Adrenal gland (tissue), 12 donors: ENCODE measurements around the gene CACNA1C. TPM values are rescaled to one million over a fixed set of nuclear protein-coding genes. Genes with fewer than 3 reads are reported as not detected.

Experiments used
- DNase-seq, 7 donors: peaks; one replicate each; pipeline ENCODE4 v3.0.0-alpha.2; 2019 to 2020
- H3K27ac ChIP-seq, 5 donors: fragments of 200-600 bp; sonication (generic) in 4 of 5; 1 replicate in 3 of 5; 2 replicates in 2 of 5; pipeline versions ENCODE4 v1.5.1 to v1.8.0; 2016 to 2020; ENCODE audit warnings: mild to moderate bottlenecking in 1 of 5
- H3K27me3 ChIP-seq: fragments of 200-600 bp; 2 replicates; pipeline ENCODE4 v1.8.0; 2021
- H3K36me3 ChIP-seq, 2 donors: fragments of 200-600 bp; replicated peaks in 1 of 2; 1 replicate in 1 of 2; 2 replicates in 1 of 2; pipeline versions ENCODE4 v1.5.1 to v1.8.0; 2018 to 2022
- H3K4me1 ChIP-seq, 2 donors: fragments of 200-600 bp; replicated peaks in 1 of 2; 1 replicate in 1 of 2; 2 replicates in 1 of 2; pipeline versions ENCODE4 v1.5.1 to v1.8.0; 2018 to 2021
- H3K4me3 ChIP-seq, 4 donors: fragments of 200-600 bp; sonication (generic) in 3 of 4; one replicate each; pipeline ENCODE4 v1.5.1; 2016 to 2018
- H3K9me3 ChIP-seq, 3 donors: fragments of 200-600 bp; sonication (generic) in 1 of 3; replicated peaks in 1 of 3; 1 replicate in 2 of 3; 2 replicates in 1 of 3; pipeline versions ENCODE4 v1.5.1 to v1.8.0; 2016 to 2021
- CTCF ChIP-seq, 6 experiments: fragments of 450-650 bp in 4 of 6; fragments of 200-600 bp in 2 of 6; sonication (generic) in 1 of 6; IDR thresholded peaks; 1 replicate in 5 of 6; 2 replicates in 1 of 6; pipeline versions ENCODE4 v1.5.1 to v1.8.0; 2016 to 2021; ENCODE audit warnings: antibody characterized with exemption in 6 of 6, mild to moderate bottlenecking in 2 of 6, moderate library complexity in 1 of 6
- POLR2A ChIP-seq, 2 donors: fragments of 450-650 bp; IDR thresholded peaks; one replicate each; pipeline ENCODE4 v1.6.1; 2017; ENCODE audit warnings: antibody characterized with exemption in 2 of 2, mild to moderate bottlenecking in 2 of 2, moderate library complexity in 1 of 2
- WGBS, 4 donors: extraction: QIAGEN DNeasy Blood & Tissue Kit in 2 of 4; methylation state at CpG; one replicate each; pipeline versions ENCODE4 v1.1.5 to v1.1.7; 2013 to 2017; 5-methylcytosine and 5-hydroxymethylcytosine counted together
- intact Hi-C, 2 donors: fragments of 100-400 bp; cut with DNase I; formaldehyde crosslinking; loops; one replicate each; pipeline versions ENCODE4 v1.14.1 to v1.15.0; 2022 to 2023
- polyA plus RNA-seq, 3 donors: library from polyadenylated mRNA; stranded (reverse); fragments of 200-250 nt in 2 of 3; fragments of 350-450 nt in 1 of 3; fragmentation: Illumina TruSeq in 1 of 3; extraction: RNeasy Lipid Tissue Mini Kit (QIAGEN cat#74804) in 1 of 3; gene quantifications; one replicate each; pipeline ENCODE4 v1.2.3, GENCODE V29; 2013 to 2014
- total RNA-seq, 9 donors: library from RNA; depleted of rRNA in 4 of 9; stranded (reverse); fragments of >200 nt in 4 of 9; fragments of 120-200 nt in 1 of 9; fragmentation: NEBNext Ultra II Directional in 1 of 9; extraction: Animal tissue kit (Norgen Biotek cat#: 25700) in 1 of 9; gene quantifications; one replicate each; pipeline versions ENCODE4 v1.1.0 to v1.2.4, GENCODE V29; 2013 to 2023
- donor health status: healthy with polysubstance abuse.
- donor health status: Bipolar disorder and iron deficiency.
- donor health status: DM: yes; HTN: yes; CAD: no.
- donor health status: DM: no; HTN: no; CAD: no.
- donor health status: DM: no; HTN: no; CAD: no.
- donor health status: DM: yes; HTN: yes; CAD: no.

The CACNA1C gene
- total and polyA plus RNA-seq, 12 donors = 1.4 to 5.8 (median 3.5) TPM

DNA sequence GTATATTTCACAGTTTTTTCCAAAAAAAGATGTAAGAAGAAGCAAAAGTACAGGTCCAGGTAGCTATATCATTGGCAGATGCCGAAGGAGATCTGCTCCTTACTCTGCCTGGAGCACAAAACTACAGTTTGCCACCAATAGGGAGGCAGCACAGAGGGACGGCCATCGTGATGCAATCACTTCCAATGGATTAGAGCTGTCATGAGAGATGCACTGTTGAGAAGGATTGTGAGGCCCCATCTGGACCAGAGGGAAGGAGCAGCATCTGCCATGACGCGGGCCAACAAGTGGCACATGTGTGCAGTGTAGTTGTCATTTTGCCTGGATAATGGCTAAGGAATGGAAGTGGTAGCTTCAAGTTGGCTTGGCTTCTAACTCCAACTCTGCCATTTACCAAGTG, 423.2 kb downstream of the CACNA1C start:
- Histone ChIP-seq H3K27me3 (no peaks in the 10 kb centered on the region), H3K4me3 (no peak overlapping the region), H3K9me3 (no peaks in the 10 kb centered on the region), H3K27ac (no peak overlapping the region), H3K36me3 (no peaks in the 10 kb centered on the region), H3K4me1 (no peaks in the 10 kb centered on the region)
- intact Hi-C loops = no loop called here
- WGBS, 4 donors = 67 to 92% (median 88%) methylated on average over 5 of the region's 5 CpGs
- TF ChIP-seq CTCF (IDR thresholded peaks at IDR 0.05) (no peak), POLR2A (IDR thresholded peaks at IDR 0.05) (no peak)
- no peak for DNase-seq

GRCh38 chr12:2477009-2477766, 424.4 kb downstream of the CACNA1C start:
- DNase-seq = no peak
- TF ChIP-seq CTCF (IDR thresholded peaks at IDR 0.05) = no peak
- TF ChIP-seq POLR2A (IDR thresholded peaks at IDR 0.05) = no peak
- intact Hi-C loops = no loop called here
- Histone ChIP-seq H3K4me3 (no peak overlapping the region), H3K27ac (no peak overlapping the region), H3K4me1 (no peaks in the 10 kb centered on the region), H3K9me3 (no peaks in the 10 kb centered on the region), H3K36me3 (no peaks in the 10 kb centered on the region), H3K27me3 (no peaks in the 10 kb centered on the region)
- WGBS, 4 donors = 75 to 89% (median 82%) methylated on average over 8 of the region's 8 CpGs

- intact Hi-C loops = no loop called here
- Histone ChIP-seq H3K27ac (no peak overlapping the region), H3K27me3 (no peaks in the 10 kb centered on the region), H3K9me3 (no peaks in the 10 kb centered on the region), H3K36me3 (no peaks in the 10 kb centered on the region), H3K4me3 (no peak overlapping the region), H3K4me1 (no peaks in the 10 kb centered on the region)
- TF ChIP-seq CTCF (IDR thresholded peaks at IDR 0.05) (no peak), POLR2A (IDR thresholded peaks at IDR 0.05) (no peak)
- no peak for DNase-seq
- WGBS, 4 donors = 75 to 80% (median 76%) methylated on average over 12 to 13 of the region's 13 CpGs
Measured at GRCh38 chr12:2479851-2480535, 427.2 kb downstream of the CACNA1C start.

DNA sequence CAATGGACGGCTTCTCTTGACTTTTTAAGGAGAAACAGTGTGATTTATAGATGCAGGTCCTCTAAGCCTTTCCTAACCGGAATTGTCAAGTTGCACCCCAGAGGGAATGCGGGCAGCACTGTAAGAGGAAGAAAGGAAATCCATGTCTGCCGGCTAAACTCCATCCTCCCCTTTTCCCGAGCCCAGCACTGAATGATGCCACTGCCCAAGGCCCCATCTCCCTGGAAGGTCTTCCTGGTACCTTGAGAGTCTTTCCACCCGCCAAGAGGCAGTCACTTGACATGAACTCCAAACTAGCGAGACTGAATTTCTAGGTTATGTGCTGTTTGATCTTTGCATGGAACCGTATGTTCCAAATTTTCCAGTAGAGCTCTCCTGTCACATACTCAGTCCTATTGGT, 428.6 kb downstream of the CACNA1C start:
- 74 to 90% (median 85%) methylated on average over 8 of the region's 8 CpGs for WGBS, 4 donors
- no peaks in the 10 kb centered on the region for H3K27me3 ChIP-seq
- no peak overlapping the region for H3K4me3 ChIP-seq
- H3K36me3 ChIP-seq = no peaks in the 10 kb centered on the region
- H3K4me1 ChIP-seq = no peaks in the 10 kb centered on the region
- no peak for DNase-seq
- no peak overlapping the region for H3K27ac ChIP-seq
- intact Hi-C loops = no loop called here
- H3K9me3 ChIP-seq = no peaks in the 10 kb centered on the region
- TF ChIP-seq POLR2A (IDR thresholded peaks at IDR 0.05) (no peak), CTCF (IDR thresholded peaks at IDR 0.05) (no peak)
